CD4-positive, alpha-beta T cell (primary cell): ENCODE results near the gene OR6B2. TPM values are rescaled to one million over a fixed set of nuclear protein-coding genes. Genes with fewer than 3 reads are reported as not detected.

Experiments used
- ATAC-seq: fragments of 200-7000 bp; cut with Tn5 transposase; one replicate; pipeline ENCODE4 v1.10.0; 2022; ENCODE audit warnings: mild to moderate bottlenecking; ENCODE audit not compliant: poor library complexity
- CTCF ChIA-PET: fragments of 350-600 bp; sonication (Branson Sonifier 250); formaldehyde crosslinking; loops from one replicate; lab custom pipeline; 2021; ENCODE audit warnings: antibody characterized with exemption, inconsistent platforms; lab: Charles Lee
- POLR2A ChIA-PET: fragments of 350-600 bp; sonication (Branson Sonifier 250); formaldehyde crosslinking; loops from one replicate; lab custom pipeline; 2021; ENCODE audit warnings: antibody characterized with exemption, inconsistent platforms; lab: Charles Lee
- DNase-seq, 14 experiments: peaks; one replicate each; pipeline ENCODE4 v3.0.0-alpha.2; 2013 to 2020; ENCODE audit warnings: mixed read lengths in 2 of 14
- H3K27ac ChIP-seq, 2 donors: one replicate each; pipeline versions ENCODE4 v1.5.1 to v1.7.0; 2013; ENCODE audit warnings: low read length in 2 of 2, low read depth in 1 of 2, mild to moderate bottlenecking in 1 of 2
- H3K27me3 ChIP-seq, 2 experiments: 1 replicate in 1 of 2; 2 replicates in 1 of 2; pipeline versions ENCODE4 v1.6.1 to v1.7.0; 2013; ENCODE audit warnings: low read length in 2 of 2, control low read depth in 1 of 2, mild to moderate bottlenecking in 1 of 2, moderate library complexity in 1 of 2; ENCODE audit not compliant: insufficient read depth in 2 of 2, control insufficient read depth in 1 of 2
- H3K36me3 ChIP-seq: one replicate; pipeline ENCODE4 v1.6.1; 2013; ENCODE audit warnings: low read length, control low read depth; ENCODE audit not compliant: insufficient read depth
- H3K4me1 ChIP-seq: one replicate; pipeline ENCODE4 v1.6.1; 2013; ENCODE audit warnings: low read length, control low read depth; ENCODE audit not compliant: insufficient read depth
- H3K4me3 ChIP-seq: one replicate; pipeline ENCODE4 v1.5.1; 2013; ENCODE audit warnings: mild to moderate bottlenecking, low read length, moderate library complexity
- H3K9me3 ChIP-seq, 2 experiments: 1 replicate in 1 of 2; 2 replicates in 1 of 2; pipeline versions ENCODE4 v1.6.1 to v1.7.0; 2013; ENCODE audit warnings: low read length in 2 of 2, mild to moderate bottlenecking in 2 of 2, control low read depth in 1 of 2, moderate library complexity in 1 of 2; ENCODE audit not compliant: control insufficient read depth in 1 of 2, insufficient read depth in 1 of 2
- H3K27ac Mint-ChIP-seq: one replicate; pipeline ENCODE4 v1.8.0; 2020; ENCODE audit warnings: mixed read lengths
- H3K27me3 Mint-ChIP-seq: one replicate; pipeline ENCODE4 v1.8.0; 2021; ENCODE audit warnings: mixed read lengths
- H3K36me3 Mint-ChIP-seq: one replicate; pipeline ENCODE4 v1.8.0; 2021; ENCODE audit warnings: low read depth, mixed read lengths
- H3K4me1 Mint-ChIP-seq: one replicate; pipeline ENCODE4 v1.8.0; 2021; ENCODE audit warnings: low read depth, mixed read lengths
- H3K4me3 Mint-ChIP-seq: one replicate; pipeline ENCODE4 v1.8.0; 2020; ENCODE audit warnings: mild to moderate bottlenecking, mixed read lengths
- H3K9me3 Mint-ChIP-seq: one replicate; pipeline ENCODE4 v1.8.0; 2020; ENCODE audit warnings: mixed read lengths
- CTCF ChIP-seq: fragments of 200-600 bp; IDR thresholded peaks from one replicate; pipeline ENCODE4 v1.8.0; 2022; ENCODE audit warnings: antibody characterized with exemption, mild to moderate bottlenecking
- intact Hi-C, 2 experiments: fragments of 100-400 bp; cut with DNase I in 1 of 2; cut with micrococcal nuclease in 1 of 2; formaldehyde crosslinking; loops; one replicate each; pipeline versions ENCODE4 v1.15.1 to v1.9.0; 2023 to 2025; cut with DNase I, micrococcal nuclease
- polyA plus RNA-seq, 2 donors: library from polyadenylated mRNA; unstranded; fragments of 120-200 nt; gene quantifications; one replicate each; pipeline ENCODE4 v1.2.1, GENCODE V29; 2013
- total RNA-seq, 174 experiments: library from RNA in 2 of 174; stranded (reverse) in 2 of 174; gene quantifications; one replicate each; pipeline ENCODE4 v1.2.3 and lab custom pipeline; 2021 to 2026

OR6B2 gene
- not detected for total RNA-seq
- polyA plus RNA-seq (2013, experiment 1 of 2), result not detected
- polyA plus RNA-seq (2013, experiment 2 of 2), result not detected
- total RNA-seq (lab: John Stamatoyannopoulos, UW), result 0 to 0.22 (median 0) reads per million in 172 experiments

GRCh38 chr2:240030379-240031094, at the start of gene OR6B2:
OR6B2 (minus strand) TSS chr2:240030429; CDS start chr2:240030429, 0 bp downstream.
- Mint-ChIP-seq H3K9me3 (no peaks in the 10 kb centered on the region), H3K27me3 (peaks cover 25% of the 10 kb centered on the region), H3K4me1 (no peaks in the 10 kb centered on the region), H3K4me3 (no peak within 1 kb of the TSS), H3K36me3 (peaks cover 7% of the 10 kb centered on the region), H3K27ac (no peak within 1 kb of the TSS)
- no peaks in the 10 kb centered on the region for H3K9me3 ChIP-seq
- H3K27ac ChIP-seq, result no peak within 1 kb of the TSS
- no peaks in the 10 kb centered on the region for H3K36me3 ChIP-seq
- DNase-seq (no peak), ATAC-seq (no peak)
- intact Hi-C loops, result no loop called here
- peaks cover 5% of the 10 kb centered on the region for H3K4me1 ChIP-seq
- ChIA-PET POLR2A (no interaction called here), CTCF (no interaction called here)
- no peak within 1 kb of the TSS for H3K4me3 ChIP-seq
- peaks cover 4 to 10% of the 10 kb centered on the region in 2 experiments for H3K27me3 ChIP-seq
- TF ChIP-seq CTCF, result no peak

DNA sequence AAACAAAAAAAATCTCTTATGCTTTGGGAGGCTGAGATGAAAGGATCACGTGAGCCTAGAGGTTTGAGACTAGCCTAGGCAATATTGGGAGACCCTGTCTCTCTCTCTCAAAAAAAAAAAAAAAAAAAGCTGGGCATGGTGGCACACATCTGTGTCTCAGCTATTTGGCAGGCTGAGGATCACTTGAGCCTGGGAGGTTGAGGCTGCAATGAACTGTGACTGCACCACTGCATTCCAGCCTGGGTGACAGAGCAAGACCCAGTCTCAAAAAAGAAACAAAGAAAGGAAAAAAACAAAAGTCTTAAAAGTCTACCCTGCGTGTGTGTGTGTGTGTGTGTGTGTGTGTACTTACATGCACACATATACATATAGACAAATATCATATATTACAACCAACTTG, 48.4 kb upstream of the OR6B2 start:
- Mint-ChIP-seq H3K4me1 (no peaks in the 10 kb centered on the region), H3K27ac (no peak overlapping the region), H3K9me3 (peaks cover 6% of the 10 kb centered on the region), H3K36me3 (no peaks in the 10 kb centered on the region), H3K4me3 (no peak overlapping the region), H3K27me3 (peaks cover 42% of the 10 kb centered on the region)
- H3K27ac ChIP-seq, result no peak overlapping the region
- ATAC-seq (no peak), DNase-seq (no peak)
- H3K36me3 ChIP-seq, result no peaks in the 10 kb centered on the region
- intact Hi-C loops, result no loop called here
- peaks cover 0 to 21% of the 10 kb centered on the region in 2 experiments for H3K9me3 ChIP-seq
- no peak overlapping the region for H3K4me3 ChIP-seq
- ChIA-PET POLR2A (no interaction called here), CTCF (no interaction called here)
- peaks cover 3 to 12% of the 10 kb centered on the region in 2 experiments for H3K27me3 ChIP-seq
- TF ChIP-seq CTCF, result no peak
- no peaks in the 10 kb centered on the region for H3K4me1 ChIP-seq

- intact Hi-C loops, result no loop called here
- Histone ChIP-seq H3K4me3 (no peak overlapping the region), H3K9me3 (peaks cover 0 to 21% of the 10 kb centered on the region in 2 experiments), H3K36me3 (no peaks in the 10 kb centered on the region), H3K27me3 (peaks cover 3 to 12% of the 10 kb centered on the region in 2 experiments), H3K4me1 (no peaks in the 10 kb centered on the region), H3K27ac (no peak overlapping the region)
- Mint-ChIP-seq H3K4me3 (no peak overlapping the region), H3K27ac (no peak overlapping the region), H3K9me3 (peaks cover 6% of the 10 kb centered on the region), H3K36me3 (no peaks in the 10 kb centered on the region), H3K27me3 (peaks cover 53% of the 10 kb centered on the region), H3K4me1 (no peaks in the 10 kb centered on the region)
- no peak for DNase-seq
- no peak for TF ChIP-seq CTCF
- POLR2A ChIA-PET, result no interaction called here
- CTCF ChIA-PET, result no interaction called here
- no peak for ATAC-seq
These were observed 47.2 kb upstream of the OR6B2 start for GRCh38 chr2:240077442-240077841.
